CD14-positive monocyte (primary cell): Measurements from ENCODE around the gene RAB24. TPM values are rescaled to one million over a fixed set of nuclear protein-coding genes. Genes with fewer than 3 reads are reported as not detected.
A peak's percentile ranks its signal among the peaks of the same experiment; 100 is the strongest.

Source experiments
- DNase-seq, 3 donors: peaks; one replicate each; pipeline ENCODE4 v3.0.0-alpha.2; 2011 to 2022
- H2AFZ ChIP-seq: 2 replicates; pipeline ENCODE4 v1.6.0; 2012; ENCODE audit warnings: mild to moderate bottlenecking, low read depth, low read length, inconsistent platforms; ENCODE audit not compliant: insufficient read depth, poor library complexity, severe bottlenecking
- H3K27ac ChIP-seq, 2 donors: 1 replicate in 1 of 2; 2 replicates in 1 of 2; pipeline ENCODE4 v1.5.1; 2012 to 2013; ENCODE audit warnings: low read length in 2 of 2, control low read depth in 1 of 2, inconsistent platforms in 1 of 2, low read depth in 1 of 2, mild to moderate bottlenecking in 1 of 2
- H3K27me3 ChIP-seq, 2 donors: one replicate each; pipeline versions ENCODE4 v1.6.0 to v1.6.1; 2011 to 2013; ENCODE audit warnings: low read length in 2 of 2; ENCODE audit not compliant: control insufficient read depth in 2 of 2, insufficient read depth in 2 of 2
- H3K36me3 ChIP-seq, 2 donors: replicated peaks in 1 of 2; 1 replicate in 1 of 2; 2 replicates in 1 of 2; pipeline versions ENCODE4 v1.5.1 to v1.6.1; 2012 to 2013; ENCODE audit warnings: low read length in 2 of 2, control low read depth in 1 of 2, inconsistent platforms in 1 of 2, mild to moderate bottlenecking in 1 of 2; ENCODE audit not compliant: insufficient read depth in 2 of 2, control insufficient read depth in 1 of 2
- H3K4me1 ChIP-seq, 2 donors: 1 replicate in 1 of 2; 2 replicates in 1 of 2; pipeline versions ENCODE4 v1.5.1 to v1.6.1; 2012 to 2013; ENCODE audit warnings: low read length in 2 of 2, control low read depth in 1 of 2, inconsistent platforms in 1 of 2, mild to moderate bottlenecking in 1 of 2, moderate library complexity in 1 of 2; ENCODE audit not compliant: insufficient read depth in 2 of 2, control insufficient read depth in 1 of 2
- H3K4me2 ChIP-seq: replicated peaks from 2 replicates; pipeline ENCODE3; 2012; ENCODE audit warnings: low read length, moderate library complexity, mild to moderate bottlenecking; ENCODE audit not compliant: poor library complexity, severe bottlenecking; ENCODE audit errors: extremely low read depth
- H3K4me3 ChIP-seq, 3 experiments: fragments of 200-600 bp in 1 of 3; sonication (generic) in 1 of 3; replicated peaks in 1 of 3; 1 replicate in 2 of 3; 2 replicates in 1 of 3; pipeline ENCODE4 v1.5.1; 2011 to 2013; ENCODE audit warnings: low read length in 3 of 3, mild to moderate bottlenecking in 3 of 3, control low read depth in 2 of 3, low read depth in 2 of 3, inconsistent platforms in 1 of 3, moderate library complexity in 1 of 3
- H3K79me2 ChIP-seq: 2 replicates; pipeline ENCODE4 v1.6.0; 2012; ENCODE audit warnings: mild to moderate bottlenecking, control low read depth, inconsistent platforms, low read length, moderate library complexity; ENCODE audit not compliant: insufficient read depth
- H3K9ac ChIP-seq: 2 replicates; pipeline ENCODE4 v1.6.0; 2017; ENCODE audit warnings: low read length, mild to moderate bottlenecking; ENCODE audit not compliant: insufficient read depth, poor library complexity, severe bottlenecking
- H3K9me3 ChIP-seq, 2 donors: replicated peaks in 1 of 2; 1 replicate in 1 of 2; 2 replicates in 1 of 2; pipeline versions ENCODE4 v1.5.1 to v1.6.1; 2012 to 2013; ENCODE audit warnings: low read length in 2 of 2, control low read depth in 1 of 2; ENCODE audit not compliant: control insufficient read depth in 1 of 2, insufficient read depth in 1 of 2
- H4K20me1 ChIP-seq: 2 replicates; pipeline ENCODE4 v1.6.0; 2012; ENCODE audit warnings: mild to moderate bottlenecking, low read length, control low read depth, moderate library complexity; ENCODE audit not compliant: insufficient read depth
- H3K27ac Mint-ChIP-seq, 7 donors: one replicate each; pipeline ENCODE4 v1.8.0; 2020; ENCODE audit warnings: mild to moderate bottlenecking in 7 of 7, mixed read lengths in 7 of 7, moderate library complexity in 6 of 7, inconsistent platforms in 2 of 7
- H3K27me3 Mint-ChIP-seq, 3 donors: one replicate each; pipeline ENCODE4 v1.8.0; 2021 to 2022; ENCODE audit warnings: low read depth in 3 of 3, mild to moderate bottlenecking in 3 of 3, mixed read lengths in 3 of 3, moderate library complexity in 3 of 3, inconsistent platforms in 1 of 3
- H3K36me3 Mint-ChIP-seq, 2 donors: one replicate each; pipeline ENCODE4 v1.8.0; 2020; ENCODE audit warnings: mixed read lengths in 2 of 2, inconsistent platforms in 1 of 2, mild to moderate bottlenecking in 1 of 2
- H3K4me1 Mint-ChIP-seq: one replicate; pipeline ENCODE4 v1.8.0; 2020; ENCODE audit warnings: mild to moderate bottlenecking, mixed read lengths
- H3K4me3 Mint-ChIP-seq, 2 donors: one replicate each; pipeline ENCODE4 v1.8.0; 2020; ENCODE audit warnings: mild to moderate bottlenecking in 2 of 2, mixed read lengths in 2 of 2, moderate library complexity in 1 of 2
- H3K9me3 Mint-ChIP-seq, 7 donors: one replicate each; pipeline ENCODE4 v1.8.0; 2020 to 2022; ENCODE audit warnings: mixed read lengths in 7 of 7, mild to moderate bottlenecking in 6 of 7, moderate library complexity in 6 of 7, inconsistent platforms in 2 of 7
- WGBS: methylation state at CpG from one replicate; pipeline ENCODE4 v1.1.5; 2013; ENCODE audit warnings: missing lambda C conversion rate; ENCODE audit not compliant: insufficient coverage; 5-methylcytosine and 5-hydroxymethylcytosine counted together
- intact Hi-C, 2 donors: fragments of 100-400 bp; cut with micrococcal nuclease; formaldehyde crosslinking; loops; one replicate each; pipeline versions ENCODE4 v1.15.0 to v1.15.1; 2023
- polyA plus RNA-seq, 3 donors: library from polyadenylated mRNA; depleted of rRNA in 1 of 3; unstranded in 2 of 3; stranded (reverse) in 1 of 3; fragments of 300-500 nt in 2 of 3; fragments of >200 nt in 1 of 3; fragmentation: Illumina TruSeq in 2 of 3; gene quantifications; 1 replicate in 2 of 3; 2 replicates in 1 of 3; pipeline ENCODE4 v1.2.3, GENCODE V29; 2012 to 2021
- TF ChIP-seq, protein P1 (sequence below): fragments of 200-600 bp; IDR thresholded peaks from one replicate; pipeline ENCODE4 v1.8.0; 2022; ENCODE audit warnings: antibody characterized with exemption, mild to moderate bottlenecking

The RAB24 gene
- polyA plus RNA-seq, 3 donors = 74.3 to 465 (median 94.4) TPM

DNA sequence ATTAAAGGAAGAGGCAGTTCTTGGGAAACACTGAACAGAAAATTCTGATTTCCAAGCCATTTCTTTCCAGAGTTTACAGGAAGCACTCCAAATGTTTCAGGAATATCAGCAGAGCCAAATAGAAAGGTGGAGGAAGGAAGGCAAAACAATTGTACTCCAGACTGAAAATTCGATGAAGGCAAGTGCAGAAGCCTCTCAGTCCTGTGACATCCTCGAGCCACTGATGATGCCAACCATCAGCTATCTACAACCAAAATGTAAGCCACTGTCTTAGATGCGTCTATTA is 45.8 kb upstream of the RAB24 start:
- Histone ChIP-seq H3K27ac (no peak overlapping the region), H3K27me3 (no peaks in the 10 kb centered on the region), H3K4me1 (peaks cover 42 to 52% of the 10 kb centered on the region in 2 donors), H3K79me2 (peaks cover 75% of the 10 kb centered on the region), H2AFZ (no peak overlapping the region), H3K4me3 (peak overlapping the region in 1 of 3 experiments; percentile 99), H4K20me1 (peaks cover 63% of the 10 kb centered on the region), H3K9ac (no peak overlapping the region), H3K9me3 (no peaks in the 10 kb centered on the region), H3K4me2 (no peak overlapping the region), H3K36me3 (peaks cover 26 to 49% of the 10 kb centered on the region in 2 donors)
- H3K27ac Mint-ChIP-seq = no peak overlapping the region
- no peaks in the 10 kb centered on the region for H3K9me3 Mint-ChIP-seq
- intact Hi-C loops = loop anchor here in 1 of 2 donors (5.0 kb wide), 1 partner anchor 37 kb away; the partner anchor contains the start of gene MXD3
- 71% methylated on average over 2 of the region's 3 CpGs for WGBS
- no peak overlapping the region for H3K4me3 Mint-ChIP-seq
- TF ChIP-seq, protein P1, sequence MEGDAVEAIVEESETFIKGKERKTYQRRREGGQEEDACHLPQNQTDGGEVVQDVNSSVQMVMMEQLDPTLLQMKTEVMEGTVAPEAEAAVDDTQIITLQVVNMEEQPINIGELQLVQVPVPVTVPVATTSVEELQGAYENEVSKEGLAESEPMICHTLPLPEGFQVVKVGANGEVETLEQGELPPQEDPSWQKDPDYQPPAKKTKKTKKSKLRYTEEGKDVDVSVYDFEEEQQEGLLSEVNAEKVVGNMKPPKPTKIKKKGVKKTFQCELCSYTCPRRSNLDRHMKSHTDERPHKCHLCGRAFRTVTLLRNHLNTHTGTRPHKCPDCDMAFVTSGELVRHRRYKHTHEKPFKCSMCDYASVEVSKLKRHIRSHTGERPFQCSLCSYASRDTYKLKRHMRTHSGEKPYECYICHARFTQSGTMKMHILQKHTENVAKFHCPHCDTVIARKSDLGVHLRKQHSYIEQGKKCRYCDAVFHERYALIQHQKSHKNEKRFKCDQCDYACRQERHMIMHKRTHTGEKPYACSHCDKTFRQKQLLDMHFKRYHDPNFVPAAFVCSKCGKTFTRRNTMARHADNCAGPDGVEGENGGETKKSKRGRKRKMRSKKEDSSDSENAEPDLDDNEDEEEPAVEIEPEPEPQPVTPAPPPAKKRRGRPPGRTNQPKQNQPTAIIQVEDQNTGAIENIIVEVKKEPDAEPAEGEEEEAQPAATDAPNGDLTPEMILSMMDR = no peak
- H3K4me1 Mint-ChIP-seq = peaks cover 51% of the 10 kb centered on the region
- peaks cover 29 to 46% of the 10 kb centered on the region in 2 donors for H3K36me3 Mint-ChIP-seq
- no peak for DNase-seq
- H3K27me3 Mint-ChIP-seq = peaks cover 0 to 1% (median 0%) of the 10 kb centered on the region in 3 donors

GRCh38 chr5:177347699-177348098 is 44.2 kb upstream of the RAB24 start:
- H3K36me3 Mint-ChIP-seq = peaks cover 36 to 56% of the 10 kb centered on the region in 2 donors
- no peaks in the 10 kb centered on the region for H3K9me3 Mint-ChIP-seq
- 87% methylated on average over 3 of the region's 4 CpGs for WGBS
- no peaks in the 10 kb centered on the region for H3K27me3 Mint-ChIP-seq
- Histone ChIP-seq H3K4me3 (no peak overlapping the region), H3K79me2 (peaks cover 92% of the 10 kb centered on the region), H3K27ac (no peak overlapping the region), H3K9me3 (no peaks in the 10 kb centered on the region), H3K27me3 (no peaks in the 10 kb centered on the region), H3K4me1 (peaks cover 28 to 36% of the 10 kb centered on the region in 2 donors), H2AFZ (no peak overlapping the region), H4K20me1 (peaks cover 79% of the 10 kb centered on the region), H3K4me2 (no peak overlapping the region), H3K9ac (no peak overlapping the region), H3K36me3 (peaks cover 30 to 60% of the 10 kb centered on the region in 2 donors)
- DNase-seq = no peak
- TF ChIP-seq, protein P1 = no peak
- H3K27ac Mint-ChIP-seq = no peak overlapping the region
- intact Hi-C loops = loop anchor here in 1 of 2 donors (5.0 kb wide), 1 partner anchor 35 kb away; the partner anchor contains the start of gene MXD3
- H3K4me3 Mint-ChIP-seq = no peak overlapping the region
- peaks cover 37% of the 10 kb centered on the region for H3K4me1 Mint-ChIP-seq
